Central memory CD4-positive, alpha-beta T cell (primary cell): ENCODE data around the gene FGD2.
A peak's percentile ranks its signal among the peaks of the same experiment; 100 is the strongest.
"Not testable (repeated sequence)": the region's sequence is repeated elsewhere in the genome, so short reads cannot be mapped to it uniquely, and the experiment has no call there.

ENCODE experiments used
- DNase-seq: peaks from one replicate; pipeline ENCODE4 v3.0.0; 2022

The FGD2 gene

GRCh38 chr6:37020812-37021211, 15.4 kb downstream of the FGD2 start:
- no peak for DNase-seq

GRCh38 chr6:37021356-37022129, 16.1 kb downstream of the FGD2 start:
- peak; percentile 78 for DNase-seq

DNA sequence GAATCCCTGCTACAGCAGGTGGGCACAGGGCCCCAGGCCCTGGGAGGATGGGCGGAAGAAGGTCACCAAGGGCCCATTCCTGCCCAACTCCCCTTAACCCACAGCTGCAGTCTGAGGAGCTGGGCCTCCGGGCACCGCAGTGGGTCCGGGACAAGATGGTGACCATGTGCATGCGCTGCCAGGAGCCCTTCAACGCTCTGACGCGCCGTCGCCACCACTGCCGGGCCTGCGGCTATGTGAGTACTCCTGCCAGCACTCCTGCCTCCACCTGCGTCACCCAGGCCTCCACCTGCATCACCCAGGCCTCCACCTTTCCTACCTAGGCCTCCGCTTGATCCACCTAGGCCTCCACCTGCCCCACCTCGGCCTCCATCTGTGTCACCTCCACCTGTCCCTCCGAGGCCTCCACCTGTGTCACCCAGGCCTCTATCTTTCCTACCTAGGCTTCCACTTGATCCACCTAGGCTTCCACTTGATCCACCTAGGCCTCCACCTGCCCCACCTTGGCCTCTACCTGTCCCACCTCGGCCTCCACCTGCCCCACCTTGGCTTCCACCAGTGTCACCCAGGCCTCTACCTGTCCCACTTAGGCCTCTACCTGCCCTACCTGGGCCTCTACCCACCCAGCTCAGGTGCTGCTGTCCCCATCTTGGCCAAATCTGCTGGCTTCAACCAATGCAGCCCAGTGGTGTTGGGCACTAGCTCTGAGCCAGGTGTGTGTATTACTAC, 16.8 kb downstream of the FGD2 start:
- DNase-seq, result no peak

- no peak for DNase-seq
Measured at GRCh38 chr6:37024656-37025337, 19.3 kb downstream of the FGD2 start.

DNA sequence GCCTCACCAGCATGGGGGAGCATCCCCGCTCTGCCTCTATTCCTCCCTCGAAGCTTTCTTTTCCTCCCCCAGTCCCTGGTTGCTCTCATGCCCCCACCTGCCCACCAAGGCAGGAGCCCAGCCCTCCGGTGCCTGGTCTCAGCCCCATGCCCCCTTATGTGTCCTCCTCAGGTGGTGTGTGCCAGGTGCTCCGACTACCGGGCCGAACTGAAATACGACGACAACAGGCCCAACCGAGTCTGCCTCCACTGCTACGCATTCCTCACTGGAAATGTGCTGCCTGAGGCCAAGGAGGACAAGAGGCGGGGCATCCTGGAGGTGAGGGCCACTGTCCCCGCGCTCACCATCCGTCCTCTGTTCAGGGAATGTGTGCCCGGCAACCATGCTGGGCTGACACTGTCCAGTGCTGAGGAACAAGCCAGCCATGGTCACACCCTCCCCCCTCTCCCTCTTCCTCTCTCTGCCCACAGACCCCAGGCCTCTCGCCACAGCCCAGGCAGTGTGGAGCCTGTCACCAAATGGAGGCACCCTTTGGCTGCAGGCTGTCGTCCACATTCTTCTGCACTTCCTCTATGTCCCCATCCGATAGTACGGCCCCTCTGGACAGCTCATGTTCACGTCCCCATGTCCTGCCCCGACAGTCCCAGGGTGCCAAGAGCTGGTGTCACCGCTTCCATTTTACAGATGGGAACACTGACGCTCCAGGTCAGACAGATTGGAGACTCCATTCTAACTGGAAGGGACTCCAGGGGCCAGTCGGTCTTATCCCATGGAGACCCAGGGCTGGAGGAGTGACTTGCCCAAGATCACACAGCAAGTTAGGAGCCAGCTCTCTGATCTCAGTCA, 20.4 kb downstream of the FGD2 start:
- DNase-seq, result no peak

DNA sequence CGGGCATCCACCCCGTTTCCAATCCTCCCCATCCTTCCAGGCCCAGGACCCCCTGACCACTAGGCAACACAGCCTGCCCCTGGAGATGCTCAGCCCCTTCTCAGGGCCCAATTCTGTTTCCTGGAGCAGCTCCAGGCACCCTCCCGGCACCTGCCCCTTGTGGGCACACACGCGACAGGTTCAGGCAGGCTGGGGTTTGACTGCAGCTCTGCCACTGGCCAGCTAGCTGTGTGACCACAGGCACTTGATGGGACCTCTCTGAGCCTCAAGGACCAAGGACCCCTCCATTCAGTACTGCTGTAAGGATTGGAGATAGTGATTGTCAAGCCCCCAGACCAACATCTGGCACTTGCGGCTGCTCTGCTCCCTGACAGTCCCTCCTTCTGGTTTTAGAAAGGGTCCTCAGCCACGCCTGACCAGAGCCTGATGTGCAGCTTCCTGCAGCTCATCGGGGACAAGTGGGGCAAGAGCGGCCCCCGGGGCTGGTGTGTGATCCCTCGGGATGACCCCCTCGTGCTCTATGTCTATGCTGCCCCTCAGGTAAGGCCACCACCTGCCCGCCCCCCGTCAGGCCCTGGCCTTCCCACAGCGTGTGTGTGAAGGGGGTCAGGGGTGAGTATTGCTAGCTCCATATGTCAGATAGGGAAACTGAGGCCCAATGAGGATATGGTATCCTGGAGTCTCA, 21.7 kb downstream of the FGD2 start:
- DNase-seq, result no peak

GRCh38 chr6:37027811-37028469, 22.5 kb downstream of the FGD2 start:
- no peak for DNase-seq

DNA sequence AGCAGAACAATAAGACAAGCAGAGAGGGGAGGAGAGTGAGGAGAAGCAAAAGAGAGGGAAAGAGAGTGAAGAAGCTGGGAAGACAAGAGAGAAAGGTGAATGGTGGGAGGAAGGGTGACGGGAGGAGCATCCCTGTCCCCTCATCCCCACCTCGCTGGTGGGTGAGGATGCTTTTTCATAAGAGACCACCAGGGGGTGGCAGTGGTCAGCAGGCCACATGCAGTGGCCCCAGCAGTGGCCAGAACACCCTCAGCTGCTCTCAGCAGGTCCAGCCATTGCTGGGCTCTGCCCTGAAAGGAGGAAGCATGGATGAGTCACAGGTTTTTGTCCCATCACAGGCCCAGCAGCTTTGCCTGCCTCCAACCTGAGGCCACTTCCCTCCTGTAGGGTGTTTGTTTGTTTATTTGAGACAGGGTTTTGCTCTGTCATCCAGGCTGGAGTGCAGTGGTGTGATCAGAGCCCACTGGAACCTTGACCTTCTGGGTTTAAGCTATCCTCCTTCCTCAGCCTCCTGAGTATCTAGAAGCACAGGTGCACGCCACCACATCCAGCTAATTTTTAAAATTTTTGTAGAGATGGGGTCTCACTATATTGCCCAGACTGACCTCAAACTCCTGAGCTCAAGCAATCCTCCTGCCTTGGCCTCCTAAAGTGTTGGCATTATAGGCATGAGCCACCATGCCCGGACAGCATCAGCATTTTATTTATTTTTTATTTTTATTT, 24.0 kb downstream of the FGD2 start:
- peak; percentile 24 for DNase-seq

GRCh38 chr6:37030599-37030998, 25.1 kb downstream of the FGD2 start:
- DNase-seq, result no peak

DNA sequence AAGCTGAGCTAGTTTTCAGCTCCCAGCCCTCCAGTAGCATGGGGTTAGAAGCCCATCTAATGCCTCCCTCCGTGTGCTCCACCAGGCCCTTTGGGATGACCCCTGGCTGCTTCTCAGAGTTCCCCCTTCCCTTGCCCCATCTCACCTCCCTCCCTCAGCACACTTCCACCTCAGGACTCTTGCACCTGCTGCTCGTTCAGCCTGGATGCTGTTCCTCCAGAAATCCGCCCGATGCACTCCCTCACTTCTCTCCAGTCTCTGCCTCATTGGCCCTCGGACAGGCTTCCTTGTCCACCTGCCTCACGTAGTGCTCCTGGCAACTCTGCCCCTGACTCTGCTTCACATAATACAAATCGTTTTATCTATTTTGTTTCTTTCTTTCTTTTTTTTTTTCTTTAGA, 26.8 kb downstream of the FGD2 start:
- DNase-seq, result no peak

DNA sequence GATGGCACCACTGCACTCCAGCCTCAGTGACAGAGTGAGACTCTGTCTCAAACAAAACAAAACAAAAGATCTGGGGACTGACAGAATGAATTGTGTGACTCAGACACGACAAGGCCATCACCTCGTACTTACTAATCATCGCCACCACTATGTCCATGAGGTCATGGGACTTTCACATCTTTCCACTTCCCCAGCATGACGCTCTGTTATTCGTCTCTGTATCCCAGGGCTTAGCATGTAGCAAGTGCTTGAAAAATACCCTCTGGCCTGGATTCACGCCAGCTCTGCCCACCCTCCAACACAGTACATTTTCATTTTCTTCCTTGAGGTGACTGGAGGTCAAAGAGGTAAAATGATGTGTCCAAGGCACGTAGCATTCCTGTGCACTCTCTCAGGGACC, 27.8 kb downstream of the FGD2 start:
- no peak for DNase-seq

DNA sequence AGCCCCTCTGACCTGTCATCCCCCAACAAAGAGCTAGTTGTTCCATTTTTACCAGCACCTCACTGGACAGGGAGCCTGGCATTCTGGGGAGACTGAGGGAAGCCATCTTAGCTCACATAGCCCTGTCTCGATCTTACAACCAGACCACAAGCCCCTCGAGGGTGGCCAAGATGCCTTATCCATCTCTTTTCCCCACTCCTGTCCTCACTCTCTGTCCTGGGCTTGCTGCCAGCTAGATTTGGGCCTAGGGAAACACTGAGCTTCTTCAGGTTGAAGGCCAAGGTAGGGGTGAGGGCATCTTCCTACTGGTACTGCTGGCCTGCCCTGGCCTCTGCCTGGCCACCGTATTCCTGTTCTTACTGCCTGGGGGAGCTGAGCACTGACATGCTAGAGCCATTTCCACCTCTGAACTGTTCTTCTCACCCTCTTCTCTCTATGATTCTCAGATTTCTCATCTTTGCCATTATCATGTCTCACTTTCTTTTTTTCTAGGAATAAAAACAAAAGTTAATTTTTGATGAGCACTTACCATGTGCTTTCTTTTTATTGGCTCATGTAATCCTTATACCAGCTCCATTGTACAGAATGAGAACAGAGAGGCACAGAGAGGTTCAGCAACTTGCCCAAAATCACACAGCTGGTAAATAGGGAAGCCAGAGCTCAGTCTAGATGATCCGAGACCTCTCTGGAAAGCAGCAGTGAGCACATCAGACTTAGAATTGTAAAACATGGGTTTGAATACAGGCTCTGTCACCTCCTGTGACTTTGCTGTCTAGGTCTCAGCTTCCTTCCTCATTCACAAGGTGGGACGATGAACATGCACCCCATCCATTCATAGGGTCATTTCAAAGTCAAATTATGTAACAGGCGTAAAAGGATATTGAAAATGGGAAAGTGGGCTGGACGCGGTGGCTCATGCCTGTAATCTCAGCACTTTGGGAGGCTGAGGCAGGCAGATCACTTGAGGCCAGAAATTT, 28.7 kb downstream of the FGD2 start:
- DNase-seq, result no peak

DNA sequence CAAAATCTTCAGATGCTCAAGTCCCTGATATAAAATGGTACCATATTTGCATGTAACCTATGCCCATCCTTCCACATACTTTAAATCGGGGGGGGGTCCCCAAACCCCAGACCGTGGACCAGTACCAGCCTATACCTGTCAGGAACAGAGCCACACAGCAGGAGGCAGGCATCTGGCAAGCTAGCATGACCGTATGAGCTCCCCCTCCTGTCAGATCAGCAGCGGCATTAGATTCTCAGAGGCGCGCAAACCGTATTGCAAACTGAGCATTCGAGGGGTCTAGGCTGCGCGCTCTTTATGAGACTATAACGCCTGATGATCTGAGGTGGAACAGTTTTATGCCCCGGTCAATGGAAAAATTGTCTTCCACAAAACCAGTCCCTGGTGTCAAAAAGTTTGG, 30.7 kb downstream of the FGD2 start:
- no peak for DNase-seq

DNA sequence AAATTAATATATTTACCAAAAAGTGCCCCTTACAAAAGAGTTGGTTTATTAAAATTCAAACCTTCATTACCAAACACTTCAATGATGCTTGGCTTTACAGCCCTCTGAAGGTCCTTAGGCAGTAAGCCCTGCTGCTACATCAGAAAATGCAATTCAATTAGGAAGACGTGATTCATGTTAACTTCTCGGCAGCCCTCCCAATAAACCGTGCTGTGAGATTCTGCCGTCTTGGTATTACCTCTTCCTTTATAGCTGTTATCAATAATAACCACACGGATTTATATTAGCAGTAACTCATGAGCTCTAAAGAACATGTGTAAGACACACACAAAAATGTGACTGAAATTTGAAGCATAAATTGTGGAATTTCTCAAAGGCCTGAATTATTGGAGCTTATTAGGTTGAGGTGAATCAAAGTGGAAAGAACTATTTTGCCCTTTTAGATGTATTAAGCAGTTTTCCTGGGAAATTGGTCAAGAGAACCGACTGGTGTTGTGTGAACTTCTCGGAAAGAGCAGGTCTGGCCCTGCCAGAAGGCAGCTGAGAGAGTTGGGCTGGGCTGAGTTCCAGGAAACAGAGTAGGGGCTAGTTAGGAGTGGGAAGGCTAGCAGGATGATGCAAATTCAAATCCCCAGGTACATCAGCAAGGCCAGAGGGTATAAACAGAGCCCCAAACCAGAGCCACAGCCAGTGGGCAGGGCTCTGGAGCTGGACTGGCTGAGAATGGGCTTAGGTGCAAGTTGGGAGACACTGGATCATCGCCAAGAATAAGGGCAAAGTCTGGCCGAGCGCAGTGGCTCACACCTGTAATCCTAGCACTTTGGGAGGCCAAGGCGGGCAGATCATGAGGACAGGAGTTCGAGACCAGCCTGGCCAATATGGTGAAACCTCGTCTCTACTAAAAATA, 33.1 kb downstream of the FGD2 start:
- no peak for DNase-seq

- DNase-seq, result no peak
Measured at GRCh38 chr6:37039958-37040357, 34.5 kb downstream of the FGD2 start.

GRCh38 chr6:37041521-37041920, 36.1 kb downstream of the FGD2 start:
- DNase-seq, result no peak

DNA sequence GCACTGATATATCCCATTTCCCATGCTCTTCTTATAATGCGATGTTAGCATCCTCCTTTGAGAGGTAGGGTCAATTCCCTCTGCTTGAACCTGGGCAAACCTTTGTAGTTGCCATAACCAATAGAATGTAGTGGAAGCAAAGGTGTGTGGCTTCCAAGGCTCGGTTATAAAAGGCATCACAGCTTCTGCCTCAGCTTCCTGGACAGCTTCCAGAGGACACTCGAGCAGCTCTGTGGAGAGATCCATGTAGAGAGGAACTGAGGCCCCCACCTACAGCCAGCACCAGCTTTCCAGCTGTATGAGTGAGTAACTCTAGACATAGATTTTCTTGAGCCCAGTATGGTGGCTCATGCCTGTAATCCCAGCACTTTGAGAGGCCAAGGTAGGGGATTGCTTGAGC, 36.7 kb downstream of the FGD2 start:
- no peak for DNase-seq

- not testable (repeated sequence) for DNase-seq
Measured at GRCh38 chr6:37043091-37043490, 37.6 kb downstream of the FGD2 start.

- no peak for DNase-seq
Measured at GRCh38 chr6:37047346-37047688, 41.9 kb downstream of the FGD2 start.
